22Rv1 (cell line): ENCODE measurements around the gene RARA.
A peak's percentile ranks its signal among the peaks of the same experiment; 100 is the strongest.

ENCODE experiments used
- ZFX ChIP-seq: fragments of 450-650 bp; IDR thresholded peaks from 2 replicates; pipeline ENCODE4 v1.6.1; 2017; ENCODE audit warnings: antibody characterized with exemption, borderline replicate concordance
- TF ChIP-seq, protein P1 (sequence below): fragments of 450-650 bp; IDR thresholded peaks from 2 replicates; pipeline ENCODE4 v1.5.1; 2017; ENCODE audit warnings: mild to moderate bottlenecking

GRCh38 chr17:40317345-40317873, 8.4 kb downstream of the RARA start:
- TF ChIP-seq, protein P1, sequence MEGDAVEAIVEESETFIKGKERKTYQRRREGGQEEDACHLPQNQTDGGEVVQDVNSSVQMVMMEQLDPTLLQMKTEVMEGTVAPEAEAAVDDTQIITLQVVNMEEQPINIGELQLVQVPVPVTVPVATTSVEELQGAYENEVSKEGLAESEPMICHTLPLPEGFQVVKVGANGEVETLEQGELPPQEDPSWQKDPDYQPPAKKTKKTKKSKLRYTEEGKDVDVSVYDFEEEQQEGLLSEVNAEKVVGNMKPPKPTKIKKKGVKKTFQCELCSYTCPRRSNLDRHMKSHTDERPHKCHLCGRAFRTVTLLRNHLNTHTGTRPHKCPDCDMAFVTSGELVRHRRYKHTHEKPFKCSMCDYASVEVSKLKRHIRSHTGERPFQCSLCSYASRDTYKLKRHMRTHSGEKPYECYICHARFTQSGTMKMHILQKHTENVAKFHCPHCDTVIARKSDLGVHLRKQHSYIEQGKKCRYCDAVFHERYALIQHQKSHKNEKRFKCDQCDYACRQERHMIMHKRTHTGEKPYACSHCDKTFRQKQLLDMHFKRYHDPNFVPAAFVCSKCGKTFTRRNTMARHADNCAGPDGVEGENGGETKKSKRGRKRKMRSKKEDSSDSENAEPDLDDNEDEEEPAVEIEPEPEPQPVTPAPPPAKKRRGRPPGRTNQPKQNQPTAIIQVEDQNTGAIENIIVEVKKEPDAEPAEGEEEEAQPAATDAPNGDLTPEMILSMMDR: peak; percentile 47
- TF ChIP-seq ZFX: no peak
